ENCODE results near the gene MUC6.

MUC6 gene

GRCh38 chr11:1036303-1036923 is at the start of gene MUC6:
TSS of gene MUC6 (minus strand) at chr11:1036718. CDS start at chr11:1036655, 63 bp downstream.
- no peak for DNase-seq (ENCODE audit: low read depth, low spot score)

- DNase-seq (ENCODE audit: low read depth, low spot score): no peak
Observed at GRCh38 chr11:1085440-1086170, 49.1 kb upstream of the MUC6 start.

- no peak for DNase-seq (ENCODE audit: low read depth, low spot score)
Observed at GRCh38 chr11:1084561-1085439, 48.3 kb upstream of the MUC6 start.

- no peak for DNase-seq (ENCODE audit: low read depth, low spot score)
Observed at GRCh38 chr11:1083621-1084551, 47.4 kb upstream of the MUC6 start.

- no peak for DNase-seq (ENCODE audit: low read depth, low spot score)
Observed at GRCh38 chr11:1082728-1083620, 46.5 kb upstream of the MUC6 start.

GRCh38 chr11:1082346-1082727 is 45.8 kb upstream of the MUC6 start:
- no peak for DNase-seq (ENCODE audit: low read depth, low spot score)

- no peak for DNase-seq (ENCODE audit: low read depth, low spot score)
Observed at GRCh38 chr11:1081601-1082311, 45.2 kb upstream of the MUC6 start.

GRCh38 chr11:1078191-1078601 is 41.7 kb upstream of the MUC6 start:
- no peak for DNase-seq (ENCODE audit: low read depth, low spot score)

- no peak for DNase-seq (ENCODE audit: low read depth, low spot score)
Observed at GRCh38 chr11:1077417-1078119, 41.0 kb upstream of the MUC6 start.

GRCh38 chr11:1077033-1077416 is 40.5 kb upstream of the MUC6 start:
- no peak for DNase-seq (ENCODE audit: low read depth, low spot score)

- DNase-seq (ENCODE audit: low read depth, low spot score): no peak
Observed at GRCh38 chr11:1076061-1076665, 39.6 kb upstream of the MUC6 start.

GRCh38 chr11:1075341-1075911 is 38.9 kb upstream of the MUC6 start:
- no peak for DNase-seq (ENCODE audit: low read depth, low spot score)

GRCh38 chr11:1074244-1075221 is 38.0 kb upstream of the MUC6 start, which contains the start of gene MUC2:
TSS of gene MUC2 (plus strand) at chr11:1074874.
- DNase-seq (ENCODE audit: low read depth, low spot score): no peak

- no peak for DNase-seq (ENCODE audit: low read depth, low spot score)
Observed at GRCh38 chr11:1073851-1074243, 37.3 kb upstream of the MUC6 start.

GRCh38 chr11:1073261-1073724 is 36.8 kb upstream of the MUC6 start:
- no peak for DNase-seq (ENCODE audit: low read depth, low spot score)

- no peak for DNase-seq (ENCODE audit: low read depth, low spot score)
Observed at GRCh38 chr11:1072821-1073231, 36.3 kb upstream of the MUC6 start.
